NCI-H82 treated with DMSO at 0.1 percent for 48 hours (cell line): Measurements from ENCODE around the gene MPDZ.

Experiments used
- DNase-seq: peaks from one replicate; lab custom pipeline; 2025; ENCODE audit not compliant: unreplicated experiment; lab: John Stamatoyannopoulos, UW

Gene MPDZ

GRCh38 chr9:13141629-13142028 is 137.9 kb downstream of the MPDZ start:
- DNase-seq: no peak

GRCh38 chr9:13140843-13141592 is 138.5 kb downstream of the MPDZ start:
- no peak for DNase-seq

GRCh38 chr9:13139641-13140171 is 139.8 kb downstream of the MPDZ start:
- DNase-seq: no peak

DNA sequence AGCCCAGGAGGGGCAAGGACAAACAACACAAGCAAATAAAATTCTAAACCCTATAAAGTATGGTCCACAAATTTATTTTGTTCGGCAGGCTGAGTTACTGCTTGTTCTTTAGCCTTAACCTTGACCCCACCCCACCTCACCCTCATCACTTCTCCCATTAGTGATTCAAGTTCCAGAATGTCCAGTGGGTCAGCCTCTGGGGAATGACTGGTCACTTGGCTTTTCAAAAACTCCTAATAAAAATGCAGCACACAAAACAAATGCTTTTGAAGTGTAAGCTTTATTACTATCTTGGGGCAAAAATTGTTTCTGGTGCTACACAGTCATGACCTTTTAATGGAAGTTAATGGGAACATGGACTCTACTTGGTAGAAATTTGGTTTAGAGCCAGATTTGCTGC is 142.1 kb downstream of the MPDZ start:
- no peak for DNase-seq

DNA sequence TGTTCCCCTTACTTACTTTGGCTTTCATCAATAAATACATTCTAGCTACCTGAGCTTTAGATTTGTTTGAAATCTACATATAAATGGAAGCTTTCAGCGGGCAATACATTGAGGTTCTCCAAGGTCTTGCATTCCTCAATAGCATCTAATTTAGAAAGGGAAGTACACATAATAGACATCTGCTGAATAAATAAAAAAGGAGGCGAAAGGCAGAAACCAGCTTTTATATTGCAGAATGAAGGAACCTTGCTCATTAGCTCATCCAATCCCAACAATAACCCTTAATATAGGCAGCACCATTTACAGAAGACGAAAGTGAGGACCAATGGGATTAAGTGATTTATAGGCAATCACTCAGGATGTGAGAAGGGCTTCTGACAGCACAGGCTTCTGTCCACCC is 147.5 kb downstream of the MPDZ start:
- no peak for DNase-seq

DNA sequence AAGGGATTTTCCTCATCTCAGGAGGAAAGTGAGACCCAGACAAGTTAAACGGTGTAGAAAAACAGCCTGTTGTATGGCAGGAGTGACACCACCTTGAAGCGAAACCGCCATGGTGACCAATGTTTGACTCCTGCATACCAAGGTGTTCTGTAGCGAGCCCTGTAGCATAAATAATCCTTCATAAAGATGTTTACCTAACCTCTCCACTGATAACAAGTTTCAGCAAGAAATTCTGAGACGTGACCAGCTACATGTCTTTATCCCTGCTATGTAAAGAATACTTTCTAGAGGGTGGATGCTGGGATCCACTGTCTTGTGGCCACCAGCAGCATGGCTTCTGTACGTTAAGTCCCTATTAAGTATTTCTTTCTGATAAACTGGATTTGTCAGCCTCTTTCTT is 148.1 kb downstream of the MPDZ start:
- DNase-seq: no peak

DNA sequence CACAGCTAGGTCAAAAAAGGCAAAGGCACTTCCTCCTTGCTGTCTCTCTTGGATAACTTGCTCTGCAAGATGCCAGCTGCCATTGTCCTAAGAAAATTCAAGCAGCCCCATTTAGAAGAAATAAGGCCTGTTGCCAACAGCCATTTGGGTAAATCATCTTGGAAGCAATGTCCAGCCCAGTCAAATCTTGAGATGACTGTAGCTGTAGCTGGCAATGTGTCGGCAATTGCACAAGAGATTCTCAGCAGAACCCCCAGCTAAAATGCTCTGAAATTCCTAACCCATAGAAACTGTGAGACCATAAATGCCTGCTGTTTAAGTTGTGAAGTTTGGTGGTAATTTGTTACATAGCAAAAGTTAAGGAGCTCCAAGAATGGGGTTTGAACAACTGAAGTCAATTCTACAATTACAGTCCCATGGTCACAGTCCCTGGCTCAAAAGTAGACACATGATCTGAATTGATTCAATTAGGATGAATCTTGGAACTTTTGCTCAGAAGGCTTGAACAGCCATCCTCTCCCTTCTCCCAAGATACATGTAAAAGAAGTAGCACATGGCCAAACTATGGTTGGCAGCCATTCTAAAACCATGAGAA is 151.1 kb downstream of the MPDZ start:
- no peak for DNase-seq

GRCh38 chr9:13127131-13127530 is 152.4 kb downstream of the MPDZ start:
- DNase-seq: no peak

- no peak for DNase-seq
Measured at GRCh38 chr9:13125261-13125660, 154.2 kb downstream of the MPDZ start.

- no peak for DNase-seq
Measured at GRCh38 chr9:13122756-13123369, 156.6 kb downstream of the MPDZ start.

DNA sequence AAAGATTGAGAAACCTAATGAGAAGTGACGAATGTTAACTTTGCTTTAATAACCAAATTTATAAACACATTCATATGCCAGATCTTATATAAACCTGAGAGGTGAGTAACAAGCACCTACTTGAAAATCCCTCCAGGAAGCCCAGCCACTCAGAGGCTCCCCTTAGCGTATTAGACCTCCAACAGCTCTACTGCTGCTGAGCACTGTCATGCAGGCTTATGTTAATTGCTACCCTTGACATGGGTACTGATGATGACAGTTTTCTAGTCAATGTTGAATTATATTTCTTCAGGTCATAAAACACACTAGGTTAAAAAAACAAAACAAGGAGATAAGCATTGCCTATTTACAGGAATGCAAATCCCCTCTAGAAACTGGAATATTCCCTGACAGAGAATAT is 161.2 kb downstream of the MPDZ start:
- no peak for DNase-seq

- DNase-seq: no peak
Measured at GRCh38 chr9:13116292-13116691, 163.2 kb downstream of the MPDZ start.

GRCh38 chr9:13113751-13114150 is 165.7 kb downstream of the MPDZ start:
- DNase-seq: no peak

DNA sequence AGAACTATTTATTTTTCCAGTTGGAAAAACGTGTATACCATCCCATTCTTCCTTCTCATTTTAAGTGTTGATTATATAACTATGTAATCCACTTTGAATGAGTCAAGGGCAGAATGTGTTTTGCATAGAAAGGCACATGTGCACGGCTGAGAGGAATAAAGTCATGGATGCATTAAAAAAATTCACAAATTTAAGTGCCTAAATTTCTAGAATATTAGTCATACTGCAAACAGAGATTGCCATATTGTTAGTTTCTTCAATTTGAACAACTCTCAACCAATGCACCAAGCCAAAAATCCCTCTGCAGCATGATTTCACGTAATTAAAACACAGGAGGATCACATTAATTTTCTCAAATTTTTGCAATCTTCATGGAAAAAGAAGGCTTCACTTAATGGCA is 166.3 kb downstream of the MPDZ start:
- no peak for DNase-seq

GRCh38 chr9:13111778-13112177 is 167.7 kb downstream of the MPDZ start:
- DNase-seq: no peak

DNA sequence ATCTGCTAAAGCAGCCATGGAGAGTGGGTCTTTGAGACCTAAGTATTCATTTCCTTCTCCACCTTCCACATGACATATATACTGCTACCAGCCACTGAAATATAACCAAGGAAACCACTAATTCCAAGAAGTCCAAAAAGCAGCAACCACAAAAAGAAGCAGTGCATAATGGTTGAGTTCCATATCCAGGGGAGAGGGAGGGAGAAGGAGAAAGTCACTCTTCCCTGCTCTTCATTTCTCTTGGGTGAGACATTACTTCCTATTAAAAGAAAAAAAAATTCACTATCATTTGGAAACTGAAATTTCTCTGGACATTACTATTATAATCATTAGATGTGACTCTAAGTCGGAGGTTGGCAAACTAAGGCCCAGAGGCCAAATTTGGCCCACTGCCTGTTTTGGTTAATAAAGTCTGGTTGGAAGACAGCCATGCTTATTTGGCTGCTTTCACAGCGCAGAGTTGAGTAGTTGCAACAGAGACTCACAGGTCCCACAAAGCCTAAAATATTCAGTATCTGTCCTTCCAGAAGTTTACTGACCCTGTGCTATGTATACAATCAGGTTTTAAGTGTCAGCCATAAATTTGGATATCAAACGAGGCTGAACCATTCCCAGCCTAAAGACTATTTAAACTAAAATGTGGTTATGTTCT is 168.6 kb downstream of the MPDZ start:
- no peak for DNase-seq

GRCh38 chr9:13109781-13110180 is 169.7 kb downstream of the MPDZ start:
- no peak for DNase-seq

- no peak for DNase-seq
Measured at GRCh38 chr9:13107008-13107407, 172.5 kb downstream of the MPDZ start.

DNA sequence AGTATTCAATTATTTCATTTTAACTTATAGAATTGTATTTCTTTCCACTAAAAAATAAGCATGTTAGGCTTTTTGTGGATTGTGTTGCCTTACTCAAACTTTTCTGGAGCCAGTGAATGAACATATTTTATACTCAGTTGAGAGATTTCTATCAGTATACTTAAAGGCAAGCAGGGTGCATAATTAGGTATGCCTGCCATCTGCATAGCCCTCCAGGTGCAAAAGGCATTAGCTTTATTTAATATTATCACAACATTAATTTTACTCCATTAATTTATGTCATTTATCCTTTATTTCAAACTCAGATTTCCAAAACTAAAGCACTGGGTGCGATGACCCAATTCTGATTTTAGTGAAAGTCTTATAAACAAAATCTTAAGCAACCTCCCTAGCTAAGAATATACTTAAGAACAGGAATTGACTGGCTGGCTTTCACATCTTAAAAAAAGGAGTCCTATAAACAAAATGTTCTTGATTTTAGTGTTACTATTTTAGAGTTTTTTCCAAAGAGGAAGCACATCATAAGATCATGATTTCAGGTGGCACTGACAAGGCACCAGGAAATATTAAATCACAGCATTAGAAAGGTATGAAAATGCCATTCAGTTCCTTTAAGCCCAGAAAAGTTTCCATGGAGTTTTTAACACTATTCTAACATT is 178.4 kb downstream of the MPDZ start:
- DNase-seq: no peak

- no peak for DNase-seq
Measured at GRCh38 chr9:13095056-13095455, 184.4 kb downstream of the MPDZ start.

DNA sequence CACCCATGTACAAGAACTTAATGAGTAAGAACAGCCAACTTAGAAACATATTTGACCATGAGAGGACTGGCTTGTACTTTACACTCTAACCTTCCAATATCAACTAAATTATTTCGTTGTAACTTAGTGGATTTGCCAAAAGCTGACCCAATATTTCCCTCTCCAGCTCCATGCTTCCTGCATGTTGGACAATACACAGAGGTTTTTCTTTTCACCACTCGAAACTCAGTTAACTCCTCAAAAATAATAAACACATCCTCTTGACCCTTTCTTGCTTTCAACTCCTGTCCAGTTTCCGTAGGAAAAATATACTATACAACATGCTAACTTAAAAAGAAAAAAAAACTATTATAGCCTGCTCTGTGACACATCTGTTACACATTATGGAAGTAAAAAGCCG is 188.9 kb downstream of the MPDZ start:
- no peak for DNase-seq
